Testis (tissue), 3 donors: ENCODE measurements around the gene AKNA. TPM values are rescaled to one million over a fixed set of nuclear protein-coding genes. Genes with fewer than 3 reads are reported as not detected.

Experiments
- DNase-seq: peaks from one replicate; pipeline ENCODE4 v3.0.0-alpha.2; 2019
- H3K27ac ChIP-seq, 2 donors: fragments of 200-600 bp; sonication (generic); one replicate each; pipeline ENCODE4 v1.5.1; 2019
- H3K27me3 ChIP-seq: fragments of 200-600 bp; sonication (generic); one replicate; pipeline ENCODE4 v1.5.1; 2019
- H3K36me3 ChIP-seq: fragments of 200-600 bp; sonication (generic); one replicate; pipeline ENCODE4 v1.5.1; 2017; ENCODE audit warnings: low read depth; ENCODE audit errors: missing control alignments
- H3K4me1 ChIP-seq: fragments of 200-600 bp; sonication (generic); one replicate; pipeline ENCODE4 v1.5.1; 2019
- H3K4me3 ChIP-seq, 2 donors: fragments of 200-600 bp; sonication (generic); one replicate each; pipeline ENCODE4 v1.5.1; 2017 to 2019
- H3K9me3 ChIP-seq: fragments of 200-600 bp; sonication (generic); one replicate; pipeline ENCODE4 v1.5.1; 2017
- POLR2A ChIP-seq: fragments of 450-650 bp; IDR thresholded peaks from one replicate; pipeline ENCODE4 v1.6.1; 2017; ENCODE audit warnings: antibody characterized with exemption, mild to moderate bottlenecking, moderate library complexity
- WGBS, 2 donors: methylation state at CpG; one replicate each; pipeline ENCODE4 v1.1.5; 2018; 5-methylcytosine and 5-hydroxymethylcytosine counted together
- intact Hi-C: fragments of 100-400 bp; cut with DNase I; formaldehyde crosslinking; loops from one replicate; pipeline ENCODE4 v1.15.1; 2023; ENCODE audit warnings: low total_unique reads
- polyA plus RNA-seq: library from polyadenylated mRNA; stranded (reverse); fragments of 350-450 nt; fragmentation: Illumina TruSeq; extraction: RNeasy Lipid Tissue Mini Kit (QIAGEN cat#74804); gene quantifications from one replicate; pipeline ENCODE4 v1.2.3, GENCODE V29; 2014; ENCODE audit warnings: low read depth, low replicate concordance; ENCODE audit not compliant: insufficient read depth
- total RNA-seq, 2 donors: library from RNA; depleted of rRNA; stranded (reverse); fragments of >200 nt; gene quantifications; one replicate each; pipeline ENCODE4 v1.2.3, GENCODE V29; 2016
- TF ChIP-seq, protein P1 (sequence below), 3 experiments: fragments of 450-650 bp in 2 of 3; fragments of 200-600 bp in 1 of 3; sonication (generic) in 1 of 3; IDR thresholded peaks; one replicate each; pipeline ENCODE4 v1.5.1; 2016 to 2019; ENCODE audit warnings: antibody characterized with exemption in 3 of 3, mild to moderate bottlenecking in 2 of 3, moderate library complexity in 1 of 3

AKNA gene
- total and polyA plus RNA-seq, 3 donors from 2014 or later = 20.6 to 31.5 (median 21.2) TPM

DNA sequence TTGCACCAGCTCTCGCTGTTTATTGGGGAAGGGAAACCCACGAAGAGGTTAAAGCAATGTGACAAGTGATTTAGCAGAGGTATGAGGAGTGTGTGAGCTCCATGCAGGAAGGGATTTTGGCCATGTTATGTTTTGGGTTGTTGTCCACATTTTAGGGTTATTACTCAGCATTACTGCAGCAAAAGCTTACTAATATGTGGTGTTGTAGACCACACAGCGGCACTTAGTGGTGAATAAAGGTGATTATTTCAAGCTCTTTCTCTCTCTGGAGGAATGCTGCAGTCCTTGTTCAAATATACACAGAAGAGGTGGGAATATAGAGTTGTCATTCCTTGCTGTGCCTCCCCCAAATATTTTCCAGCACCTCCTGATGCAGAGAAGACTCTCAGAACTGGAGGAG, 29.7 kb upstream of the AKNA start:
- Histone ChIP-seq H3K36me3 (no peaks in the 10 kb centered on the region), H3K4me1 (peaks cover 21% of the 10 kb centered on the region), H3K9me3 (no peaks in the 10 kb centered on the region), H3K27me3 (no peaks in the 10 kb centered on the region), H3K4me3 (no peak overlapping the region), H3K27ac (no peak overlapping the region)
- DNase-seq = no peak
- 57 to 72% methylated on average over 3 of the region's 3 CpGs for WGBS, 2 donors
- TF ChIP-seq, protein P1, sequence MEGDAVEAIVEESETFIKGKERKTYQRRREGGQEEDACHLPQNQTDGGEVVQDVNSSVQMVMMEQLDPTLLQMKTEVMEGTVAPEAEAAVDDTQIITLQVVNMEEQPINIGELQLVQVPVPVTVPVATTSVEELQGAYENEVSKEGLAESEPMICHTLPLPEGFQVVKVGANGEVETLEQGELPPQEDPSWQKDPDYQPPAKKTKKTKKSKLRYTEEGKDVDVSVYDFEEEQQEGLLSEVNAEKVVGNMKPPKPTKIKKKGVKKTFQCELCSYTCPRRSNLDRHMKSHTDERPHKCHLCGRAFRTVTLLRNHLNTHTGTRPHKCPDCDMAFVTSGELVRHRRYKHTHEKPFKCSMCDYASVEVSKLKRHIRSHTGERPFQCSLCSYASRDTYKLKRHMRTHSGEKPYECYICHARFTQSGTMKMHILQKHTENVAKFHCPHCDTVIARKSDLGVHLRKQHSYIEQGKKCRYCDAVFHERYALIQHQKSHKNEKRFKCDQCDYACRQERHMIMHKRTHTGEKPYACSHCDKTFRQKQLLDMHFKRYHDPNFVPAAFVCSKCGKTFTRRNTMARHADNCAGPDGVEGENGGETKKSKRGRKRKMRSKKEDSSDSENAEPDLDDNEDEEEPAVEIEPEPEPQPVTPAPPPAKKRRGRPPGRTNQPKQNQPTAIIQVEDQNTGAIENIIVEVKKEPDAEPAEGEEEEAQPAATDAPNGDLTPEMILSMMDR (IDR thresholded peaks at IDR 0.05) = no peak
- TF ChIP-seq POLR2A = no peak
- intact Hi-C loops = loop anchor here (10.0 kb wide), 1 partner anchor 237 kb away; the partner anchor contains the start of gene TEX53

DNA sequence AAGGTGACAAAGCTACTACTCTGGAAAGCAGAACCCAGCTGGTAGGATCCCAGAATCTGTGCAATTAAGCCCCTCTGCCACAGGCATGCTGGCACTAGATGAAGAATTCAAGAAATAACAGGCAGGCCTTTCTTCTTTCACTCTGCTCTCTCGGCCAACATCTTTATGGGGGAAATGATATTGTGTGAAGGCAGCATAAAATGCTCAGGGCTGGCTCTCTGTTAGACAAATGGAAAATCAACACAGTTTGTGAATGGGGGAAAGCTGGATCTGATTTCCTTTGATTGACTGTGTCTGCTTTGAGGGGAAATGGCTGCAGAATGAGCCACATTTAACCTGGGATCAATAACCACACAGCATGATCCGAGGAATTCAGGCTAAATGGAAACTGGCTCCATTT, 29.1 kb upstream of the AKNA start:
- intact Hi-C loops = loop anchor here (10.0 kb wide), 1 partner anchor 238 kb away; the partner anchor contains the start of gene TEX53
- no peak for TF ChIP-seq POLR2A
- TF ChIP-seq, protein P1 (IDR thresholded peaks at IDR 0.05) = no peak
- Histone ChIP-seq H3K4me1 (peaks cover 27% of the 10 kb centered on the region), H3K9me3 (no peaks in the 10 kb centered on the region), H3K27ac (no peak overlapping the region), H3K4me3 (no peak overlapping the region), H3K27me3 (no peaks in the 10 kb centered on the region), H3K36me3 (no peaks in the 10 kb centered on the region)
- WGBS, 2 donors = 91 to 100% methylated on average over 2 of the region's 2 CpGs
- no peak for DNase-seq

DNA sequence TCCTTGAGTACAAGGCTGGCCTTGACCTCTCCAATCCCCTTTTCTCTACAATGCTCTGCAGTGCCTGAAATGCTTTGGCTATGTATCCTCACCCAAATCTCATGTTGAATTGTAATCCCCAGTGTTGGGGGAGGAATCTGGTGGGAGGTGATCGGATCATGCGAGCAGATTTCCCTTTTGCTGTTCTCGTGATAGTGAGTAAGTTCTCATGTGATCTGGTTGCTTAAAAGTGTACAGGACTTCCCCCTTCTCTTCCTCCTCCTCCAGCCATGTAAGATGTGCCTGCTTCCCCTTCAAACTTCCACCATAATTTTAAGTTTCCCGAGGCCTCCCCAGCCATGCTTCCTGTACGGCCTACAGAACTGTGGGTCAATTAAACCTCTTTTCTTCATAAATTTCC, 28.5 kb upstream of the AKNA start:
- no peaks in the 10 kb centered on the region for H3K27me3 ChIP-seq
- DNase-seq = no peak
- WGBS, 2 donors = 58 to 73% methylated on average over 5 of the region's 5 CpGs
- no peak overlapping the region for H3K4me3 ChIP-seq
- H3K36me3 ChIP-seq = no peaks in the 10 kb centered on the region
- TF ChIP-seq, protein P1 (IDR thresholded peaks at IDR 0.05) = no peak
- no peak for TF ChIP-seq POLR2A
- intact Hi-C loops = loop anchor here (10.0 kb wide), 1 partner anchor 239 kb away; the partner anchor contains the start of gene TEX53
- H3K27ac ChIP-seq = no peak overlapping the region
- H3K4me1 ChIP-seq = peaks cover 29% of the 10 kb centered on the region
- H3K9me3 ChIP-seq = no peaks in the 10 kb centered on the region

DNA sequence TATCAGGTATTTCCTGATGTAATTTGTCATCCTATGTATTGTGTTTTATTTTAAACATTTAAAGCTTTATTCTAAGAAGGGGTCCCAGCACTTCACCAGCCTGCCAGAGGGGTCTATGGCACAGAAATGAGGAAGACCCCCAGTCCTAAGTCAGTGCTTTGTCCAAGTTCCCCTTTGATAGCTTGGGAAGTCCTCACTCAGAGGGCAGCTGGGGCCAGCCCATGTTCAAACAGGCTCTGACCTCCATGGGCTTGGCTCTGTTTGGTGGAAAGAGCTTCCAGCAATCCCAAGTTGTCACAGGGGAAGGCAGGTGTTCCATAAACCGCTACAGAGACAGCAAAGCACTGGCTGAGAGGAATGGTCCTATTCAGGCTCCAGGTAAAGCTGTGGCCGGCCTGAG, 26.6 kb upstream of the AKNA start:
- no peaks in the 10 kb centered on the region for H3K27me3 ChIP-seq
- no peak for DNase-seq
- no peak overlapping the region for H3K27ac ChIP-seq
- no peaks in the 10 kb centered on the region for H3K9me3 ChIP-seq
- H3K36me3 ChIP-seq = no peaks in the 10 kb centered on the region
- peaks cover 29% of the 10 kb centered on the region for H3K4me1 ChIP-seq
- 65 to 69% methylated on average over 2 of the region's 2 CpGs for WGBS, 2 donors
- TF ChIP-seq, protein P1 (IDR thresholded peaks at IDR 0.05) = no peak
- no peak for TF ChIP-seq POLR2A
- intact Hi-C loops = loop anchor here (10.0 kb wide), 1 partner anchor 240 kb away; the partner anchor contains the start of gene TEX53
- no peak overlapping the region for H3K4me3 ChIP-seq

DNA sequence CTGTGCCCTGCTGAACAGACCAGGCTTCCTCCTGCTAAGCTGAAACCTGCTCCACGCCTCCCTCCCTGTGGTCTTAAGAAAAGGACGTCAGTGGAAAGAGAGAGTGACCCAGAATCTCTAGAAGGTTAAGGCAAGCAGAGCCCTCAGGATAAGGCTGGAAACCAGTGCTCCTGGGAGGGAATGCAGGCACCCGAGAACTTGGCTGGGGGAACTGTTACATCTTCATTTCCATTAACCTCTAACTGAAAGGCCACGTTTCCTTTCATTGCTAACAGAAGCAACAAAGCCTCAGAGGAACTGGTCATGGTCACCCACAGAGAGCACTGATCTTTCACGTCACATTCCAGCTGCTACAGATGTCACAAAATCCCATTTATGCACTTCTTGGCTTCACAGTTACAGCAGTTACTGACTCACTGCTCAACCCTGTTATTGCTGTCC, 26.1 kb upstream of the AKNA start:
- Histone ChIP-seq H3K36me3 (no peaks in the 10 kb centered on the region), H3K27me3 (no peaks in the 10 kb centered on the region), H3K4me3 (no peak overlapping the region), H3K27ac (no peak overlapping the region), H3K4me1 (peaks cover 29% of the 10 kb centered on the region), H3K9me3 (no peaks in the 10 kb centered on the region)
- intact Hi-C loops = loop anchor here (10.0 kb wide), 1 partner anchor 241 kb away; the partner anchor contains the start of gene TEX53
- no peak for DNase-seq
- TF ChIP-seq POLR2A = no peak
- TF ChIP-seq, protein P1 (IDR thresholded peaks at IDR 0.05) = no peak
- WGBS, 2 donors = 40 to 55% methylated on average over 5 of the region's 5 CpGs
